ENCODE measurements around the gene ASPHD2. TPM values are rescaled to one million over a fixed set of nuclear protein-coding genes. Genes with fewer than 3 reads are reported as not detected.
"Not testable (repeated sequence)": the region's sequence is repeated elsewhere in the genome, so short reads cannot be mapped to it uniquely, and the experiment has no call there.

Gene ASPHD2
- total RNA-seq = 0.13 TPM

GRCh38 chr22:26428515-26429457 is at the start of gene ASPHD2:
TSS of gene ASPHD2 (plus strand) at chr22:26429260. CDS start at chr22:26433616, 4,356 bp downstream.
- DNase-seq (ENCODE audit: low spot score) (peak; percentile 55), ATAC-seq (peak; percentile 73)

- no peak for ATAC-seq
- no peak for DNase-seq (ENCODE audit: low spot score)
Measured at GRCh38 chr22:26380072-26380830, 48.8 kb upstream of the ASPHD2 start.

GRCh38 chr22:26382782-26383181 is 46.3 kb upstream of the ASPHD2 start:
- ATAC-seq = no peak

GRCh38 chr22:26383968-26384556 is 45.0 kb upstream of the ASPHD2 start:
- ATAC-seq (no peak), DNase-seq (ENCODE audit: low spot score) (no peak)

More at GRCh38 chr22:26382782-26383181, 46.3 kb upstream of the ASPHD2 start:
- no peak for DNase-seq (ENCODE audit: low spot score)

GRCh38 chr22:26385164-26385563 is 43.9 kb upstream of the ASPHD2 start:
- no peak for DNase-seq (ENCODE audit: low spot score)

GRCh38 chr22:26389125-26389524 is 39.9 kb upstream of the ASPHD2 start:
- DNase-seq (ENCODE audit: low spot score) (no peak), ATAC-seq (no peak)

More at GRCh38 chr22:26385164-26385563, 43.9 kb upstream of the ASPHD2 start:
- no peak for ATAC-seq

GRCh38 chr22:26391091-26391490 is 38.0 kb upstream of the ASPHD2 start:
- ATAC-seq = no peak
- no peak for DNase-seq (ENCODE audit: low spot score)

GRCh38 chr22:26391623-26392022 is 37.4 kb upstream of the ASPHD2 start:
- DNase-seq (ENCODE audit: low spot score) = no peak
- ATAC-seq = no peak

GRCh38 chr22:26393929-26394328 is 35.1 kb upstream of the ASPHD2 start:
- ATAC-seq = no peak
- no peak for DNase-seq (ENCODE audit: low spot score)

GRCh38 chr22:26394777-26395176 is 34.3 kb upstream of the ASPHD2 start:
- no peak for DNase-seq (ENCODE audit: low spot score)
- no peak for ATAC-seq

GRCh38 chr22:26395926-26396325 is 33.1 kb upstream of the ASPHD2 start:
- DNase-seq (ENCODE audit: low spot score) = no peak
- ATAC-seq = no peak

- peak; percentile 82 for ATAC-seq
- DNase-seq (ENCODE audit: low spot score) = peak; percentile 50
Measured at GRCh38 chr22:26398741-26399153, 30.3 kb upstream of the ASPHD2 start.

- no peak for DNase-seq (ENCODE audit: low spot score)
Measured at GRCh38 chr22:26399289-26399688, 29.8 kb upstream of the ASPHD2 start.

GRCh38 chr22:26401726-26402125 is 27.3 kb upstream of the ASPHD2 start:
- no peak for DNase-seq (ENCODE audit: low spot score)
- ATAC-seq = no peak

More at GRCh38 chr22:26399289-26399688, 29.8 kb upstream of the ASPHD2 start:
- no peak for ATAC-seq

GRCh38 chr22:26404851-26405421 is 24.1 kb upstream of the ASPHD2 start:
- no peak for ATAC-seq
- no peak for DNase-seq (ENCODE audit: low spot score)

GRCh38 chr22:26406118-26406517 is 22.9 kb upstream of the ASPHD2 start:
- DNase-seq (ENCODE audit: low spot score) = no peak
- ATAC-seq = no peak

- ATAC-seq; DNase-seq (ENCODE audit: low spot score): not testable (repeated sequence)
Measured at GRCh38 chr22:26408562-26409220, 20.4 kb upstream of the ASPHD2 start.

GRCh38 chr22:26409719-26410335 is 19.2 kb upstream of the ASPHD2 start:
- ATAC-seq = no peak
- no peak for DNase-seq (ENCODE audit: low spot score)

GRCh38 chr22:26410386-26410785 is 18.7 kb upstream of the ASPHD2 start:
- ATAC-seq (no peak), DNase-seq (ENCODE audit: low spot score) (no peak)

- ATAC-seq = no peak
- DNase-seq (ENCODE audit: low spot score) = no peak
Measured at GRCh38 chr22:26414347-26414746, 14.7 kb upstream of the ASPHD2 start.

All from left lobe of liver (tissue), 2 donors.